GM18861 (cell line): ENCODE measurements around the gene IL23R.

Experiments used
- ATAC-seq: cut with Tn5 transposase; IDR thresholded peaks from one replicate; pipeline ENCODE4 v1.9.1; 2021; ENCODE audit not compliant: unreplicated experiment

The IL23R gene

GRCh38 chr1:67294836-67295617 is 128.8 kb downstream of the IL23R start:
- no peak for ATAC-seq

- no peak for ATAC-seq
Observed at GRCh38 chr1:67298762-67299161, 132.5 kb downstream of the IL23R start.

GRCh38 chr1:67299296-67299695 is 133.0 kb downstream of the IL23R start:
- ATAC-seq: no peak

GRCh38 chr1:67300561-67300960 is 134.3 kb downstream of the IL23R start:
- no peak for ATAC-seq

GRCh38 chr1:67304023-67304422 is 137.8 kb downstream of the IL23R start:
- ATAC-seq: no peak

GRCh38 chr1:67306547-67306946 is 140.3 kb downstream of the IL23R start:
- no peak for ATAC-seq

- ATAC-seq: no peak
Observed at GRCh38 chr1:67307251-67308060, 141.2 kb downstream of the IL23R start, which contains the start of gene IL12RB2. IL12RB2 (plus strand) TSS chr1:67307873; CDS start chr1:67320369, 12,496 bp downstream.

GRCh38 chr1:67308136-67308535 is 141.9 kb downstream of the IL23R start:
- no peak for ATAC-seq
